Liver (tissue), 9 donors: ENCODE measurements around the gene EFHD2. TPM values are rescaled to one million over a fixed set of nuclear protein-coding genes. Genes with fewer than 3 reads are reported as not detected.
"Not testable (repeated sequence)": the region's sequence is repeated elsewhere in the genome, so short reads cannot be mapped to it uniquely, and the experiment has no call there.

ENCODE experiments used
- DNase-seq: peaks from one replicate; pipeline ENCODE4 v3.0.0-alpha.2; 2017; ENCODE audit warnings: low spot score
- H3K27ac ChIP-seq, 2 donors: one replicate each; pipeline ENCODE4 v1.7.0; 2013; ENCODE audit warnings: inconsistent platforms in 2 of 2, low read length in 2 of 2, control low read depth in 1 of 2, low read depth in 1 of 2, mild to moderate bottlenecking in 1 of 2
- H3K27me3 ChIP-seq, 4 donors: one replicate each; pipeline versions ENCODE4 v1.6.1 to v1.7.0; 2013; ENCODE audit warnings: low read length in 3 of 4, inconsistent platforms in 1 of 4, mild to moderate bottlenecking in 1 of 4, moderate library complexity in 1 of 4; ENCODE audit not compliant: control insufficient read depth in 4 of 4, insufficient read depth in 4 of 4
- H3K36me3 ChIP-seq, 4 donors: one replicate each; pipeline versions ENCODE4 v1.6.1 to v1.7.0; 2013; ENCODE audit warnings: low read length in 3 of 4, mild to moderate bottlenecking in 3 of 4, low read depth in 1 of 4, moderate library complexity in 1 of 4; ENCODE audit not compliant: control insufficient read depth in 4 of 4, insufficient read depth in 3 of 4
- H3K4me1 ChIP-seq, 4 donors: one replicate each; pipeline versions ENCODE4 v1.6.1 to v1.7.0; 2013; ENCODE audit warnings: low read length in 3 of 4, mild to moderate bottlenecking in 3 of 4, moderate library complexity in 1 of 4; ENCODE audit not compliant: control insufficient read depth in 4 of 4, insufficient read depth in 4 of 4
- H3K4me3 ChIP-seq, 3 donors: one replicate each; pipeline versions ENCODE4 v1.6.1 to v1.7.0; 2013; ENCODE audit warnings: low read length in 3 of 3, control low read depth in 1 of 3, low read depth in 1 of 3, mild to moderate bottlenecking in 1 of 3
- H3K9ac ChIP-seq, 2 donors: one replicate each; pipeline ENCODE4 v1.7.0; 2013; ENCODE audit warnings: low read length in 2 of 2, mild to moderate bottlenecking in 2 of 2, moderate library complexity in 2 of 2, control low read depth in 1 of 2, low read depth in 1 of 2
- H3K9me3 ChIP-seq, 4 donors: one replicate each; pipeline versions ENCODE4 v1.6.1 to v1.7.0; 2013; ENCODE audit warnings: low read length in 3 of 4; ENCODE audit not compliant: control insufficient read depth in 4 of 4
- ATF3 ChIP-seq: IDR thresholded peaks from 2 replicates; pipeline ENCODE4 v1.6.1; 2016; ENCODE audit warnings: antibody characterized with exemption
- EGR1 ChIP-seq, 2 donors: IDR thresholded peaks; 2 replicates each; pipeline ENCODE4 v1.6.1; 2016 to 2018; ENCODE audit warnings: antibody characterized with exemption in 2 of 2, low read depth in 2 of 2
- FOXA2 ChIP-seq: IDR thresholded peaks from 2 replicates; pipeline ENCODE4 v1.6.1; 2016; ENCODE audit warnings: antibody characterized with exemption
- GABPA ChIP-seq, 2 donors: IDR thresholded peaks in 1 of 2; conservative IDR thresholded peaks in 1 of 2; 2 replicates each; pipeline ENCODE4 v1.6.1; 2016; ENCODE audit warnings: antibody characterized with exemption in 2 of 2, mild to moderate bottlenecking in 1 of 2, moderate library complexity in 1 of 2
- HNF4G ChIP-seq: IDR thresholded peaks from 2 replicates; pipeline ENCODE4 v1.6.1; 2016; ENCODE audit warnings: antibody characterized with exemption
- MAX ChIP-seq: IDR thresholded peaks from 2 replicates; pipeline ENCODE4 v1.6.1; 2016; ENCODE audit warnings: antibody characterized with exemption
- RXRA ChIP-seq, 2 donors: IDR thresholded peaks; 2 replicates each; pipeline ENCODE4 v1.6.1; 2017 to 2018; ENCODE audit warnings: antibody characterized with exemption in 2 of 2, mild to moderate bottlenecking in 1 of 2
- TAF1 ChIP-seq: conservative IDR thresholded peaks from 2 replicates; pipeline ENCODE4 v1.6.1; 2016; ENCODE audit warnings: antibody characterized with exemption, mild to moderate bottlenecking
- YY1 ChIP-seq: IDR thresholded peaks from 2 replicates; pipeline ENCODE4 v1.6.1; 2016; ENCODE audit warnings: antibody characterized with exemption, mild to moderate bottlenecking
- ZBTB33 ChIP-seq: IDR thresholded peaks from 2 replicates; pipeline ENCODE4 v1.6.1; 2016; ENCODE audit warnings: antibody characterized with exemption
- WGBS: extraction: QIAGEN DNeasy Blood & Tissue Kit; methylation state at CpG from one replicate; pipeline ENCODE4 v1.1.7; 2013; 5-methylcytosine and 5-hydroxymethylcytosine counted together
- polyA plus RNA-seq, 2 donors: library from polyadenylated mRNA; stranded (reverse) in 1 of 2; unstranded in 1 of 2; fragments of 200-250 nt in 1 of 2; fragments of >200 nt in 1 of 2; fragmentation: Nextera tagmentation in 1 of 2; extraction: Ambion mirVana in 1 of 2; gene quantifications; one replicate each; pipeline versions ENCODE4 v1.2.1 to v1.2.3, GENCODE V29; 2013 to 2015
- total RNA-seq, 2 donors: library from RNA; depleted of rRNA; stranded (reverse); fragments of >200 nt; gene quantifications; one replicate each; pipeline ENCODE4 v1.2.3, GENCODE V29; 2014
- TF ChIP-seq, protein P1 (sequence below): IDR thresholded peaks from 2 replicates; pipeline ENCODE4 v1.6.1; 2016; ENCODE audit warnings: antibody characterized with exemption, mild to moderate bottlenecking
- TF ChIP-seq, protein P2 (sequence below): fragments of 150-350 bp; IDR thresholded peaks from 2 replicates; pipeline ENCODE4 v1.5.1; 2017; ENCODE audit warnings: improper control_type of control experiment, low read depth, low read length; ENCODE audit not compliant: missing input control
- donor health status: healthy.
- donor health status: healthy.
- donor health status: healthy.
- donor health status: healthy.
- donor health status: healthy.

The EFHD2 gene
- total and polyA plus RNA-seq, 4 donors: 7.4 to 23.0 (median 11.7) TPM

DNA sequence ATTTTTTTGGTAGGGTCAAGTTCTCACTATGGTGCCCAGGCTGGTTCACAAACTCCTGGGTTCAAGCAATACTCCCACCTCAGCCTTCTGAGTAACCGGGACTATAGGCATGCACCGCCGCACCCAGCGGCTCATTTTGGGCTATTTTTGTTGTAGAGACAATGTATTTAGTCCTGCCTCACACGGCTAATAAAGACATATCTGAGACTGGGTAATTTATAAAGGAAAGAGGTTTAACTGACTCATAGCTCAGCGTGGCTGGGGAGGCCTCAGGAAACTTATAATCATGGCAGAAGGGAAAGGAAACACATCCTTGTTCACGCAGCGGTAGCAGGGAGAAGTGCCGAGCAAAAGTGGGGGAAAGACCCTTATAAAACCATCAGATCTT is 51.0 kb downstream of the EFHD2 start:
- DNase-seq: no peak
- Histone ChIP-seq H3K4me3 (no peak overlapping the region), H3K36me3 (no peaks in the 10 kb centered on the region), H3K9ac (no peak overlapping the region), H3K27me3 (no peaks in the 10 kb centered on the region), H3K27ac (no peak overlapping the region), H3K9me3 (no peaks in the 10 kb centered on the region), H3K4me1 (no peaks in the 10 kb centered on the region)
- TF ChIP-seq TAF1 (no peak), GABPA (IDR thresholded peaks at IDR 0.05 in 1 of 2, conservative IDR thresholded peaks at IDR 0.05 in 1 of 2) (no peak), FOXA2 (no peak), MAX (no peak), YY1 (no peak), RXRA (IDR thresholded peaks at IDR 0.05) (no peak), HNF4G (no peak), ATF3 (no peak), ZBTB33 (no peak), EGR1 (IDR thresholded peaks at IDR 0.05; ENCODE audit: low read depth in 2 of 2) (no peak)
- TF ChIP-seq, protein P1, sequence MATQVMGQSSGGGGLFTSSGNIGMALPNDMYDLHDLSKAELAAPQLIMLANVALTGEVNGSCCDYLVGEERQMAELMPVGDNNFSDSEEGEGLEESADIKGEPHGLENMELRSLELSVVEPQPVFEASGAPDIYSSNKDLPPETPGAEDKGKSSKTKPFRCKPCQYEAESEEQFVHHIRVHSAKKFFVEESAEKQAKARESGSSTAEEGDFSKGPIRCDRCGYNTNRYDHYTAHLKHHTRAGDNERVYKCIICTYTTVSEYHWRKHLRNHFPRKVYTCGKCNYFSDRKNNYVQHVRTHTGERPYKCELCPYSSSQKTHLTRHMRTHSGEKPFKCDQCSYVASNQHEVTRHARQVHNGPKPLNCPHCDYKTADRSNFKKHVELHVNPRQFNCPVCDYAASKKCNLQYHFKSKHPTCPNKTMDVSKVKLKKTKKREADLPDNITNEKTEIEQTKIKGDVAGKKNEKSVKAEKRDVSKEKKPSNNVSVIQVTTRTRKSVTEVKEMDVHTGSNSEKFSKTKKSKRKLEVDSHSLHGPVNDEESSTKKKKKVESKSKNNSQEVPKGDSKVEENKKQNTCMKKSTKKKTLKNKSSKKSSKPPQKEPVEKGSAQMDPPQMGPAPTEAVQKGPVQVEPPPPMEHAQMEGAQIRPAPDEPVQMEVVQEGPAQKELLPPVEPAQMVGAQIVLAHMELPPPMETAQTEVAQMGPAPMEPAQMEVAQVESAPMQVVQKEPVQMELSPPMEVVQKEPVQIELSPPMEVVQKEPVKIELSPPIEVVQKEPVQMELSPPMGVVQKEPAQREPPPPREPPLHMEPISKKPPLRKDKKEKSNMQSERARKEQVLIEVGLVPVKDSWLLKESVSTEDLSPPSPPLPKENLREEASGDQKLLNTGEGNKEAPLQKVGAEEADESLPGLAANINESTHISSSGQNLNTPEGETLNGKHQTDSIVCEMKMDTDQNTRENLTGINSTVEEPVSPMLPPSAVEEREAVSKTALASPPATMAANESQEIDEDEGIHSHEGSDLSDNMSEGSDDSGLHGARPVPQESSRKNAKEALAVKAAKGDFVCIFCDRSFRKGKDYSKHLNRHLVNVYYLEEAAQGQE: no peak
- TF ChIP-seq, protein P2, sequence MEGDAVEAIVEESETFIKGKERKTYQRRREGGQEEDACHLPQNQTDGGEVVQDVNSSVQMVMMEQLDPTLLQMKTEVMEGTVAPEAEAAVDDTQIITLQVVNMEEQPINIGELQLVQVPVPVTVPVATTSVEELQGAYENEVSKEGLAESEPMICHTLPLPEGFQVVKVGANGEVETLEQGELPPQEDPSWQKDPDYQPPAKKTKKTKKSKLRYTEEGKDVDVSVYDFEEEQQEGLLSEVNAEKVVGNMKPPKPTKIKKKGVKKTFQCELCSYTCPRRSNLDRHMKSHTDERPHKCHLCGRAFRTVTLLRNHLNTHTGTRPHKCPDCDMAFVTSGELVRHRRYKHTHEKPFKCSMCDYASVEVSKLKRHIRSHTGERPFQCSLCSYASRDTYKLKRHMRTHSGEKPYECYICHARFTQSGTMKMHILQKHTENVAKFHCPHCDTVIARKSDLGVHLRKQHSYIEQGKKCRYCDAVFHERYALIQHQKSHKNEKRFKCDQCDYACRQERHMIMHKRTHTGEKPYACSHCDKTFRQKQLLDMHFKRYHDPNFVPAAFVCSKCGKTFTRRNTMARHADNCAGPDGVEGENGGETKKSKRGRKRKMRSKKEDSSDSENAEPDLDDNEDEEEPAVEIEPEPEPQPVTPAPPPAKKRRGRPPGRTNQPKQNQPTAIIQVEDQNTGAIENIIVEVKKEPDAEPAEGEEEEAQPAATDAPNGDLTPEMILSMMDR: no peak
- WGBS: 86% methylated on average over 9 of the region's 9 CpGs

DNA sequence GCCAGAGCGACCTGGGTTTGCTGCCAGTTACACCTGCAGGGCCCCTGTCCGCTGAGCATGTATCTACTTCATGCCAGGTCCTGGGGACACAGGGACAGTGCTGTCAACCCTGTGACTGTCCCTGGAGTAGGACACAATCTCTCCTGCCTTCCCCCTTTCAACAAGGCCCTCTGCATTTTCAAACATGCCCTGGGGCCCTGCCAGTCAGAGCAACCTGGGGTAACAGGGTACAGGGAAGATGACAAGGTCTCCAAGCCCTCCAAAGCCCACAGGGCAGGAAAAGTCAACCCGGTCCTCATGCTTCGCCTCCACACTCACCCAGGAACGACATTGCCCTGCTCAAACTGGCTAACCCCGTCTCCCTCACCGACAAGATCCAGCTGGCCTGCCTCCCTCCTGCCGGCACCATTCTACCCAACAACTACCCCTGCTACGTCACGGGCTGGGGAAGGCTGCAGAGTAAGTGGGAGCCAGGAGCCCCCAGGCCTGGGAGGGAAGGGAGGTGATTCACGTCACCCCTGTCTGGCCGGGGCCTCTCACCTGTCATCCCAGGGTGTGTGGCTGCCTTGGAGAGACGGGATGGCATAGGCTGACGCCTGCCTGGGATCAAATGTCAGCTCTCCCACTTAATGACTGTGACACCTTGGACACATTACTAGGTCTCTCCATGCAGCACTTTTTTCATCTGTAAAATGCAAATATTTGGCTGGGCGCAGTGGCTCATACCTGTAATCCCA is 53.5 kb downstream of the EFHD2 start:
- WGBS: 81% methylated on average over 14 of the region's 15 CpGs
- not testable (repeated sequence) for H3K4me1 ChIP-seq, H3K9ac ChIP-seq, H3K27me3 ChIP-seq, H3K9me3 ChIP-seq, H3K36me3 ChIP-seq, DNase-seq, H3K27ac ChIP-seq, H3K4me3 ChIP-seq

- not testable (repeated sequence) for H3K9me3 ChIP-seq, H3K27ac ChIP-seq, H3K36me3 ChIP-seq, H3K9ac ChIP-seq, H3K27me3 ChIP-seq, H3K4me1 ChIP-seq, DNase-seq, H3K4me3 ChIP-seq
- WGBS: 91% methylated on average over 5 of the region's 5 CpGs
Measured at GRCh38 chr1:15463926-15464322, 54.2 kb downstream of the EFHD2 start.
